NT2/D1 (cell line): ENCODE data around the gene NRG2.

Experiments used
- YY1 ChIP-seq: IDR thresholded peaks from 2 replicates; pipeline ENCODE4 v1.6.1; 2011; ENCODE audit not compliant: insufficient read length, insufficient read depth
- ZNF274 ChIP-seq: IDR thresholded peaks from 2 replicates; pipeline ENCODE4 v1.6.1; 2011; ENCODE audit warnings: mild to moderate bottlenecking, low read depth, low read length

DNA sequence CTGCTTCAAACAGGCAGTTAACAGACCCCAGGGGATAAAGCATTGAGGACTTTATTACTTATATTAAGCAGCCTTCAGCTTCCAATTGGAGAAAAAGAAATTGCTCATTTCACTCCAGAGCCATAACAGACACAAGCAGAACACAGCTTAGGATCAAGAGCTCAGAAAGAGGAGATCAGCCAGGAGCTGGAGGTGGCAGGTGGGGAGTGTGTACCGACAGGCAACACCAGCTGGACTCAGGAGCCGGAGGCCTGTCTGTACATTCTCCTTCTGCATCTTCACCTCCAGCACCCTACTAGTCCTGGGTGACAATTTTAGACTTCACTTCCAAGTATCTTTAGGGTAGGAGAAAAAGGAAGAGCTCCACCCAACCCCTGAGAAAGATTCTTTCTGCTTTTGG is 35.8 kb downstream of the NRG2 start:
- TF ChIP-seq ZNF274 (no peak), YY1 (no peak)
